Motor neuron (in vitro differentiated cells): ENCODE data around the gene NPAS4. TPM values are rescaled to one million over a fixed set of nuclear protein-coding genes. Genes with fewer than 3 reads are reported as not detected.
A peak's percentile ranks its signal among the peaks of the same experiment; 100 is the strongest.
"Not testable (repeated sequence)": the region's sequence is repeated elsewhere in the genome, so short reads cannot be mapped to it uniquely, and the experiment has no call there.

ENCODE experiments used
- ATAC-seq, 8 experiments: fragments of 200-7000 bp; cut with Tn5 transposase; replicated peaks in 6 of 8; 2 replicates each; pipeline ENCODE4 v1.8.0; 2021; ENCODE audit warnings: mild to moderate bottlenecking in 8 of 8, moderate library complexity in 8 of 8
- H3K27ac ChIP-seq, 2 donors: fragments of 250-450 bp; sonication (Bioruptor Pico); 2 replicates each; pipeline ENCODE4 v1.9.0; 2021; ENCODE audit warnings: antibody characterized with exemption in 2 of 2, mild to moderate bottlenecking in 2 of 2, moderate library complexity in 1 of 2
- H3K4me1 ChIP-seq, 2 donors: fragments of 250-450 bp; sonication (Bioruptor Pico); replicated peaks in 1 of 2; 2 replicates each; pipeline ENCODE4 v1.6.1; 2021; ENCODE audit warnings: antibody characterized with exemption in 2 of 2, mild to moderate bottlenecking in 2 of 2, moderate library complexity in 1 of 2
- H3K4me3 ChIP-seq, 5 donors: fragments of 250-450 bp; sonication (Bioruptor Pico); 2 replicates each; pipeline ENCODE4 v1.9.0; 2021; ENCODE audit warnings: antibody characterized with exemption in 5 of 5, mild to moderate bottlenecking in 5 of 5, moderate library complexity in 4 of 5
- WGBS, 10 experiments: fragments of 450-650 bp; shearing (Covaris generic); methylation state at CpG; one replicate each; pipeline ENCODE4 v1.0.0; 2022; 5-methylcytosine and 5-hydroxymethylcytosine counted together
- in situ Hi-C, 9 experiments: fragments of 400-800 bp; cut with MboI; loops; one replicate each; pipeline ENCODE4 v1.15.0; 2021; ENCODE audit warnings: low sequenced_read_pairs in 9 of 9, low pct_unique_long_range_greater_than_20kb in 2 of 9; ENCODE audit not compliant: unreplicated experiment in 9 of 9
- total RNA-seq, 8 experiments: library from RNA; unstranded; fragments of 300-600 nt; gene quantifications; 2 replicates each; pipeline versions ENCODE4 v1.2.3 to v1.2.4, GENCODE V29; 2022

Gene NPAS4
- total RNA-seq, 8 experiments from 2014 or later = 0.10 to 19.1 (median 0.32) TPM

- ATAC-seq, H3K4me1 ChIP-seq, in situ Hi-C loops, H3K27ac ChIP-seq, H3K4me3 ChIP-seq: not testable (repeated sequence)
- WGBS, 10 experiments = 67 to 98% methylated on average over 3 to 7 of the region's 27 CpGs; no CpG with 5 or more reads in 8 of the 10 experiments
Observed at GRCh38 chr11:66440940-66441282, 20.1 kb downstream of the NPAS4 start.

- no peak overlapping the region for H3K4me3 ChIP-seq
- WGBS, 10 experiments = 0 to 100% (median 75%) methylated on average over 1 to 4 of the region's 4 CpGs
Observed at GRCh38 chr11:66443602-66444001, 22.8 kb downstream of the NPAS4 start.

GRCh38 chr11:66447012-66447411 is 26.2 kb downstream of the NPAS4 start:
- no peak overlapping the region for H3K4me3 ChIP-seq
- peaks cover 0 to 4% of the 10 kb centered on the region in 2 donors for H3K4me1 ChIP-seq
- ATAC-seq = peak in 2 of 8 experiments; percentile 71 to 74
- no peak overlapping the region for H3K27ac ChIP-seq
- in situ Hi-C loops = no loop called here

More at GRCh38 chr11:66443602-66444001, 22.8 kb downstream of the NPAS4 start:
- Histone ChIP-seq H3K4me1 (peaks cover 0 to 4% of the 10 kb centered on the region in 2 donors), H3K27ac (no peak overlapping the region)
- in situ Hi-C loops = no loop called here
- ATAC-seq = peak in 1 of 8 experiments; percentile 5

- no peak for ATAC-seq
- in situ Hi-C loops = no loop called here
- Histone ChIP-seq H3K27ac (no peak overlapping the region), H3K4me3 (no peak overlapping the region), H3K4me1 (peaks cover 0 to 4% of the 10 kb centered on the region in 2 donors)
- WGBS, 10 experiments = 20 to 100% (median 70%) methylated on average over 1 to 4 of the region's 4 CpGs; no CpG with 5 or more reads in 1 of the 10 experiments
Observed at GRCh38 chr11:66448523-66448922, 27.7 kb downstream of the NPAS4 start.

- no peak for ATAC-seq
Observed at GRCh38 chr11:66450560-66450959, 29.7 kb downstream of the NPAS4 start.

GRCh38 chr11:66451663-66452062 is 30.8 kb downstream of the NPAS4 start:
- WGBS, 10 experiments = 0 to 88% (median 44%) methylated on average over 1 to 4 of the region's 4 CpGs; no CpG with 5 or more reads in 3 of the 10 experiments
- in situ Hi-C loops = no loop called here
- H3K27ac ChIP-seq = no peak overlapping the region
- H3K4me3 ChIP-seq = no peak overlapping the region
- H3K4me1 ChIP-seq = peaks cover 0 to 1% of the 10 kb centered on the region in 2 donors
- no peak for ATAC-seq

More at GRCh38 chr11:66450560-66450959, 29.7 kb downstream of the NPAS4 start:
- WGBS, 10 experiments = 11 to 83% (median 46%) methylated on average over 1 to 4 of the region's 4 CpGs
- in situ Hi-C loops = no loop called here
- Histone ChIP-seq H3K4me1 (peaks cover 0 to 4% of the 10 kb centered on the region in 2 donors), H3K27ac (no peak overlapping the region), H3K4me3 (no peak overlapping the region)

GRCh38 chr11:66454247-66454646 is 33.4 kb downstream of the NPAS4 start:
- in situ Hi-C loops = no loop called here
- 17 to 62% (median 30%) methylated on average over 2 to 6 of the region's 6 CpGs; no CpG with 5 or more reads in 1 of the 10 experiments for WGBS, 10 experiments
- no peak for ATAC-seq
- Histone ChIP-seq H3K4me3 (no peak overlapping the region), H3K4me1 (no peaks in the 10 kb centered on the region), H3K27ac (no peak overlapping the region)

GRCh38 chr11:66454828-66455227 is 34.0 kb downstream of the NPAS4 start:
- Histone ChIP-seq H3K4me1 (no peaks in the 10 kb centered on the region), H3K4me3 (no peak overlapping the region), H3K27ac (no peak overlapping the region)
- in situ Hi-C loops = no loop called here
- WGBS, 10 experiments = 20 to 100% (median 60%) methylated on average over 1 to 2 of the region's 3 CpGs; no CpG with 5 or more reads in 5 of the 10 experiments
- no peak for ATAC-seq

GRCh38 chr11:66457826-66458225 is 37.0 kb downstream of the NPAS4 start:
- 60 to 94% (median 80%) methylated on average over 1 to 6 of the region's 6 CpGs; no CpG with 5 or more reads in 1 of the 10 experiments for whole genome bisulfite sequencing, 10 experiments
- no peak overlapping the region for H3K27ac ChIP-seq
- no peaks in the 10 kb centered on the region for H3K4me1 ChIP-seq
- H3K4me3 ChIP-seq = no peak overlapping the region
- in situ Hi-C loops = no loop called here
- ATAC-seq = no peak

GRCh38 chr11:66459138-66459778 is 38.4 kb downstream of the NPAS4 start:
- Histone ChIP-seq H3K4me1 (no peaks in the 10 kb centered on the region), H3K27ac (no peak overlapping the region), H3K4me3 (no peak overlapping the region)
- in situ Hi-C loops = no loop called here
- no peak for ATAC-seq
- WGBS, 10 experiments = 27 to 83% (median 66%) methylated on average over 1 to 5 of the region's 5 CpGs; no CpG with 5 or more reads in 2 of the 10 experiments

- no peak overlapping the region for H3K4me3 ChIP-seq
- no peaks in the 10 kb centered on the region for H3K4me1 ChIP-seq
- ATAC-seq = no peak
- H3K27ac ChIP-seq = no peak overlapping the region
- in situ Hi-C loops = no loop called here
Observed at GRCh38 chr11:66462010-66462409, 41.2 kb downstream of the NPAS4 start.

GRCh38 chr11:66462911-66463310 is 42.1 kb downstream of the NPAS4 start:
- ATAC-seq = no peak
- H3K4me3 ChIP-seq = no peak overlapping the region
- WGBS, 10 experiments = 74 to 100% (median 84%) methylated on average over 1 to 3 of the region's 3 CpGs; no CpG with 5 or more reads in 2 of the 10 experiments
- in situ Hi-C loops = no loop called here
- peaks cover 4 to 5% of the 10 kb centered on the region in 2 donors for H3K4me1 ChIP-seq
- no peak overlapping the region for H3K27ac ChIP-seq

- peaks cover 10 to 13% of the 10 kb centered on the region in 2 donors for H3K4me1 ChIP-seq
- ATAC-seq, in situ Hi-C loops, H3K27ac ChIP-seq, H3K4me3 ChIP-seq: not testable (repeated sequence)
- 80 to 100% (median 100%) methylated on average over 1 to 2 of the region's 5 CpGs; no CpG with 5 or more reads in 2 of the 10 experiments for WGBS, 10 experiments
Observed at GRCh38 chr11:66464116-66464515, 43.3 kb downstream of the NPAS4 start.

- in situ Hi-C loops = no loop called here
- WGBS, 10 experiments = 80 to 83% (median 83%) methylated on average over 1 of the region's 1 CpG; no CpG with 5 or more reads in 7 of the 10 experiments
- no peak overlapping the region for H3K4me3 ChIP-seq
- H3K4me1 ChIP-seq = peaks cover 10 to 17% of the 10 kb centered on the region in 2 donors
- no peak overlapping the region for H3K27ac ChIP-seq
- no peak for ATAC-seq
Observed at GRCh38 chr11:66464916-66465315, 44.1 kb downstream of the NPAS4 start.
